GM18520 (cell line): ENCODE measurements around the gene ARID5B.

Experiments
- ATAC-seq: cut with Tn5 transposase; IDR thresholded peaks from one replicate; pipeline ENCODE4 v1.9.1; 2021; ENCODE audit not compliant: unreplicated experiment

ARID5B gene

DNA sequence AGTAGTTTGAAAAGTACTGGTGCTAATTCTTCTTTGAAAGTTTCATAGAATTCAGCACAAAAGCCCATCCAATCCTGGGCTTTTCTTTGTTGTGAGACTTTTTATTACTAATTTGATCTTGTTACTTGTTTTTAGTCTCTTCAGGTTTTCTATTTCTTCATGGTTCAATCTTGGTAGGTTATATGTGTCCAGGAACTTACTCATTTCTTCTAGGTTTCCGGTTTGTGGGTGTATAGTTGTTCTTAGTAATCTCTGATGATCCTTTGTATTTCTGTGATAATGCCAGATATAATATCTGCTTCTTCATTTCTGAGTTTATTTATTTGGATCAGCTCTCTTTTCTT lies 219.7 kb downstream of the ARID5B start:
- ATAC-seq = no peak

DNA sequence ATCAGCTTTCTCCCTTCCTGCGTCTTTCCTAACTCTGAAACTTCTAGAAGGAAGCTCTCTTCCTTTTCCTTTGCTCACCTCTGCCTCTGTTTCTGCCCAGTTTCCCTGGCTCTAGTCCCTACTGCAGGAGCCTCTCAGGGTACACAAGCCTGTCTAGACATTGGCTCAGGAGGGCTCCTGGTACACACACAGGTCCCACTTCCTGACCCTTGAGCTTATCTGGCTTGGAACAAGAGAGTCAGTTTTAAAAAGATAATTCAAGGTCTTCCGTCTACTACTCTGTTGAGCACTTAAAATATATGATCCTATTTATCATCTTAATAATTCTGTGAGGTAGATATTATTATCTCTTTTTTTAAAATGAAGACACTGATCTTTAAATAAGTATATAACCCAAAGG lies 226.5 kb downstream of the ARID5B start:
- ATAC-seq = no peak

DNA sequence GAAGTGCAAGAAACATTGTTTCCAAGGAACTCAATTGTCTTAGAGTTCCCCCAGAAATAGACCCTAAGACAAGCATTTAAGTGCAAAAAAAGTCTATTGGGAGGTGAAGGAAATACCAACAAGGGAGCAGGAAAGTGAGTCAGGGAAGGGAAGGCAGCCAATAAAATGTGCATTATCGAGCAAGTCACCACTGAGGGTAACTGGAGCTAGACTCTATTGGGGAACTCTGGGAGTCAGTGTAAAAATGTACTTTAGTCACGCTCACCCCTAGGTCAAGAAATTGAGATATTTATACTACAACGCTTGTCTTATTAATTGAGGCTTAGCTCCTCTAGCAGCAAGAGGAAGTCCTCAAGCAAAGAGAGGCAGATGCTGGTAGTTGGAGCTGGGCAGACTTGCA lies 229.4 kb downstream of the ARID5B start:
- ATAC-seq = no peak

DNA sequence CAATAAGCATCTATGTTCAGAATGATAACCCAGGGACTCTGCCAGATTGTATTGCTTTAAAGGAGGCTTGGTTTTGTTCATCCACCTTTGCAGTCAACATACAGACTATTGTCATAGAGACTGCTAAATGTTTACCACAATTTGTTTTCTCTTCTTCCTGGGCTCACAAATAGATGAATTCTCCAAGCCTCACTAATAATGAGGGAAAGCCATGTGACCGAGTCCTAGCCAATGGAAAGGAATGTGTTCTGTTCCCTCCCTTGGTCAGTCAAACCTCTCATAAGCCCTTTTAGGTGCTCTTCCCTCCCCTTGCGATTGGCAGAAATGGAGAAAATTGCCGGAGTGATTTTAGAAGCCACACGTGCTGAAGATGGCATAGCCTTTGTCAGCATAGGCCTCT lies 230.2 kb downstream of the ARID5B start:
- ATAC-seq = no peak

DNA sequence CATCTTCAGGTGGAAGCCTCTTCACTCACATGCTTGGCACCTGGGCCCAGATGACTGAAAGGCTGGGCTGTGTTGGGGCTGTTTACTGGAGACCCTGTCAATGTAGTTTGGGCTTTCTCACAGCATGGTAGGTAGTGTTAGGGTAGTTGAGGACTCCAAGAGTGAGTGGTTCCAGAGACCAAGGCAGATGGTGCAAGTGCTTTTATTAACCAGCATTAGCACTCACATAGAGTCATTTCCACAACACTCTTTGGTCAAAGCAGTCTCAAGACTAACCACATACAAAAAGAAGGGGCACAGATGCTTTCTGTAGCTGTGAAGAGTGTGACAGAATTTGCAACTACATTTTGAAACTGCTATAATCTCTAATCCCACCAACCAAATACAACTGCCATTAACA lies 232.1 kb downstream of the ARID5B start:
- ATAC-seq = peak; percentile 97

DNA sequence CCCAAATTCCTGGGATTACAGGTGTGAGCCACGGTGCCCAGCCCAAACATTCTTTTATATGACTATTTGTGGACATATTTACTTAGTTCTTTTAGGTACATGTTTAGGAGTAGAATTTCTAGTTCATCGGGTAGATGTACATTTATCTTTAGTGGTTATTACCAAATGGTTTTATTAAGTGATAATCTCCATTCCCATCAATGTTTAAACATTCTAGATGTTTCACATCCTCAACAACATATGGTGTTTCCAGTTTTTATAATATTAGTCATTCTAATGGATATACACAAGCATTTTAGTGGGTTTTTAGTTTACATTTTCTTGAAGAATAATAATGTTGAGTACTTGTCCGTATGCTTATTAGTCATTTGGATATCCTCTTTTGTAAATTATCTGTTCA lies 235.4 kb downstream of the ARID5B start:
- ATAC-seq = no peak
